SK-N-MC (cell line): ENCODE measurements around the gene WDR48.

Experiments used
- EZH2 ChIP-seq: fragments of 200-600 bp; sonication (generic); IDR thresholded peaks from one replicate; pipeline ENCODE4 v1.6.1; 2017; ENCODE audit warnings: antibody characterized with exemption
- POLR2AphosphoS5 ChIP-seq: IDR thresholded peaks from 2 replicates; pipeline ENCODE4 v1.6.1; 2012; ENCODE audit warnings: mild to moderate bottlenecking, low read depth, low read length, borderline replicate concordance

GRCh38 chr3:39139442-39139841 is 87.6 kb downstream of the WDR48 start:
- TF ChIP-seq POLR2AphosphoS5 (no peak), EZH2 (no peak)
